KG1 (cell line): ENCODE results near the gene ELMO2.

ENCODE experiments used
- DNase-seq: peaks from one replicate; lab custom pipeline; 2025; lab: John Stamatoyannopoulos, UW

Gene ELMO2

GRCh38 chr20:46406200-46406985 lies at the start of gene ELMO2:
ELMO2 (minus strand) TSS chr20:46406615; CDS start chr20:46394482, 12,133 bp downstream.
- DNase-seq, result peak; percentile 89

GRCh38 chr20:46455729-46456128 lies 49.3 kb upstream of the ELMO2 start:
- DNase-seq, result no peak

- no peak for DNase-seq
Observed at GRCh38 chr20:46446851-46447250, 40.4 kb upstream of the ELMO2 start.

- no peak for DNase-seq
Observed at GRCh38 chr20:46439837-46440236, 33.4 kb upstream of the ELMO2 start.

- no peak for DNase-seq
Observed at GRCh38 chr20:46438156-46438750, 31.8 kb upstream of the ELMO2 start.

- DNase-seq, result no peak
Observed at GRCh38 chr20:46435146-46435545, 28.7 kb upstream of the ELMO2 start.

GRCh38 chr20:46434597-46434996 lies 28.2 kb upstream of the ELMO2 start:
- DNase-seq, result no peak

GRCh38 chr20:46433051-46433450 lies 26.6 kb upstream of the ELMO2 start:
- DNase-seq, result no peak

GRCh38 chr20:46430921-46431712 lies 24.7 kb upstream of the ELMO2 start:
- DNase-seq, result no peak

GRCh38 chr20:46427384-46427783 lies 21.0 kb upstream of the ELMO2 start:
- no peak for DNase-seq

GRCh38 chr20:46423882-46424482 lies 17.6 kb upstream of the ELMO2 start:
- no peak for DNase-seq

- DNase-seq, result no peak
Observed at GRCh38 chr20:46423342-46423741, 16.9 kb upstream of the ELMO2 start.

GRCh38 chr20:46420878-46421277 lies 14.5 kb upstream of the ELMO2 start:
- DNase-seq, result no peak

- DNase-seq, result no peak
Observed at GRCh38 chr20:46419882-46420281, 13.5 kb upstream of the ELMO2 start.

GRCh38 chr20:46416839-46417238 lies 10.4 kb upstream of the ELMO2 start:
- DNase-seq, result no peak

- no peak for DNase-seq
Observed at GRCh38 chr20:46416421-46416820, 10.0 kb upstream of the ELMO2 start.

- no peak for DNase-seq
Observed at GRCh38 chr20:46415773-46416172, 9.4 kb upstream of the ELMO2 start.

GRCh38 chr20:46414608-46415007 lies 8.2 kb upstream of the ELMO2 start:
- no peak for DNase-seq

- DNase-seq, result no peak
Observed at GRCh38 chr20:46411637-46412036, 5.2 kb upstream of the ELMO2 start.

GRCh38 chr20:46408281-46408731 lies 1.9 kb upstream of the ELMO2 start:
- DNase-seq, result no peak

GRCh38 chr20:46407671-46407996 lies 1.2 kb upstream of the ELMO2 start:
- DNase-seq, result no peak

- DNase-seq, result peak; percentile 46
Observed at GRCh38 chr20:46406986-46407670, 713 bp upstream of the ELMO2 start.
